ENCODE results near the gene MT4.
"Not testable (repeated sequence)": the region's sequence is repeated elsewhere in the genome, so short reads cannot be mapped to it uniquely, and the experiment has no call there.

- not testable (repeated sequence) for TF ChIP-seq CTCF, POLR2A (IDR thresholded peaks at IDR 0.05)
Measured at GRCh38 chr16:56582911-56583310, 18.0 kb downstream of the MT4 start.

All from ovary (tissue), 3 donors.